GM18511 (cell line): Measurements from ENCODE around the gene FOXO3B.
"Not testable (repeated sequence)": the region's sequence is repeated elsewhere in the genome, so short reads cannot be mapped to it uniquely, and the experiment has no call there.

Experiments
- ATAC-seq: cut with Tn5 transposase; IDR thresholded peaks from one replicate; pipeline ENCODE4 v1.9.1; 2021; ENCODE audit warnings: mild to moderate bottlenecking, moderate library complexity; ENCODE audit not compliant: unreplicated experiment

Gene FOXO3B

DNA sequence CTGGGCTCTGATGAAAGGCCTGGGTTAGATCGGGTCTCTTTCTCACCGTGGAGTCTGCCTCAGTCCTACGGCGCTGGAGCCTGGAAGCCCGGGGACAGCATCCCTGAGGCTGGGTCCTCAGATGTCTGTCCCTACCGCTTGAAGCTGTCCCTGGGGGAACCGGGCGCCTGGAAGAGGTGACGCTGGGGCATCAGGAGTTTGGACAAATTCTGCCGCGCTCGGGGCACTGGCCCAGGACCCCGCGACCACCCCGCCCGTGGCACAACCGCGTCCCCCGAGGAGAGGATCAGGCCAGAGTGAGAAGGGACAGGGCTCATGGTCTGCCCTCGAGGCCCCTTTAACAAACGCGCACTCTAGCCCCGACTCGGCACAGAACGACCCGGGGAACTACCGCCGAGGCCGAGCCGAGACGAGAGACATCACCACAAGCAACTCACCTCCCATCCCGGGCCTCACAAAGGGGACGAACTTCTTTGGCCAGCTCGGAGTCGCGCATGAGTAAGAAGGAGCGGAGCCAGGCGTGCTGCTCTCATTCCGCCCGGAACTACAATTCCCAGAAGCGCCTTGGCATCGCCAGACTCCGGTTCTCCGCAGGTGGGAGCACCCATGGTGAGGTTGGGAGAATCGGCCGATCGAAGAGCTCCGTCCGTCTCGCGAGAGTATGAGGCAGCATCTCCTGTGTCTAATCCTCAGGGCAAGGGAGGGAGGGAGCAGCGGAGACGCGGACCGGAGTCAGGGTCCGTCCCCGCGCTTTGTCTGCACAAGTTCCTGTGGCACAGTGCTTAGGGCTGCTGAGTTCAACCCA, at the start of gene FOXO3B:
Gene FOXO3B, minus strand, starts transcription at position 548 of the 805 bp plus-strand sequence. CDS start 663 bp downstream, outside the sequence.
- ATAC-seq = peak; percentile 87

GRCh38 chr17:18723509-18723908, 41.4 kb upstream of the FOXO3B start:
- ATAC-seq = not testable (repeated sequence)

GRCh38 chr17:18722612-18723011, 40.5 kb upstream of the FOXO3B start:
- ATAC-seq = not testable (repeated sequence)

GRCh38 chr17:18721775-18722547, 39.8 kb upstream of the FOXO3B start:
- ATAC-seq = not testable (repeated sequence)

DNA sequence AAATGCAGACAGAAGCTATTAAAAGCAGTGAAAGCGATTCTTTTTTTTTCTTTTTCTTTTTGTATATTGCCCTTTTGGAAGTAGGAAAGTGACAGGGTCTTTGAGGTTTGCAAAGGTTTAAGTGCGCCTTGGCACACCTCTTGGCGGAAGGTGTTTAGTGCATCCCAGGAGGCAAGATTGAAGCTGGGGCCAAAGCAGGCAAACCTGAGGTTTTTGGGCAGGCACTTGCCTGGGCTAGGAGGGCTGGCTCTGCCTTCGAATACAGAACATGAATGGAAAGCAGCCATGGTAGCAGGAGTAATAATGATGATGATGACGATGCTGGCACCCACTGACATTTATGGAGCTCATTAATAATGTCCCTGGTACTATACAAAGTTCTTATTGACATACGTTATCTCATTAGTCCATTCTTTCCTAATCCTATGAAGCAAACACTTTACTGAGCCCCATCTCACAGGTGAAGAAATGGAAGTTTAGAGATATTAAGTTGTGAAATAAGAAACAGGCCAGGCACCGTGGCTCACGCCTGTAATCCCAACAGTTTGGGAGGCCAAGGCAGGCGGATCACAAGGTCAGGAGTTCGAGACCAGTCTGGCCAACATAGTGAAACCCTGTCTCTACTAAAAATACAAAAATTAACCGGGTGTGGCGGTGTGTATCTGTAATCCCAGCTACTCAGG, 37.5 kb upstream of the FOXO3B start:
- not testable (repeated sequence) for ATAC-seq

GRCh38 chr17:18718643-18719427, 36.7 kb upstream of the FOXO3B start:
- not testable (repeated sequence) for ATAC-seq

GRCh38 chr17:18712354-18712999, 30.4 kb upstream of the FOXO3B start:
- not testable (repeated sequence) for ATAC-seq

DNA sequence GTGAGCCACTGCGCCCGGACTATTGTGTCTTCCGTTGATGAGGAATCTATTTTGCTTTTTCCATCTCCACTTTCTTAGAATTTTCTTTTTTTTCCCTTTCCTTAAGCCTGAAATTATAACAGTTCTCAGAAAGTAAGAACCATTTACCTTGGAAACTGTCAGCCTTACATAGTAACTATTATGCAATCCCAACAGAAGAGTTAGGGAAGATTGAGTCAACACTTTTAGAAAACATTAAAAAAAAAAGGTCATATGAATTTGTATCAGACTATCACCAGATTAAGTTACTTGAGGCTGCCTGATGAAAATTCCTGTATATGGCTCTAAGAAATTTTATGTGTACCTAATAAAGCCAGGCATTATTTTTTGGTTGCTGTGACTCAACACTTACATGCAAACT, 26.1 kb upstream of the FOXO3B start:
- not testable (repeated sequence) for ATAC-seq

- ATAC-seq = not testable (repeated sequence)
Observed at GRCh38 chr17:18705955-18706354, 23.8 kb upstream of the FOXO3B start.

DNA sequence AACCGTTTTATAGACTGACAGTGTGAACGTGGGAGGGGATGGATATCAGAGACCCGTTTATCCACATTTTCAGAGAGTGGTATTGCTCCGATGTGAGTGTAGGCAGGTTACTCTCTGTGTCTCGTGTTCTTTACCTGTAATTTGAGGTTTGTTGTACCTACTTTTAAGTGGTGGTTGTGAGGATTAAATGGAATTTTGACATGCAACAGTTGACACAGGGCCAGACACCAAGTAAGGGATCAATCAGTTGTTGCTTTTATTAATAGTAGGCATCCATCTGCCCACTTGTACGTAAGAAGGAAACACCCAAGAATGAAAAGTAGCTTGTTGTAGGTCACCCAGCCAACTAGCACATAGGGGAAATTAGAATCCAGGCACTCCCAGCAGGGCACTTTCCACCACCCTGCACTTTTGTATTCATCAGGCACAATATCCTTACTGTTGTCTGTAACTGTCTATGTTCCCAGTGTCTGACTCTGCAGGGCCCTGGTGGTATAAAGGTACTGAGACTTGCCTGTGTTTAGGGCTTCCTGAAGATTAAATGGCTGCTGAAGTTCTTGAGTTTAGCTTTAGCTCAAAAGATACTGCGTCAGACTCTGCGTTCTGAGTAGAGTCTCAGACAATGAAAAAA, 16.5 kb upstream of the FOXO3B start:
- ATAC-seq = not testable (repeated sequence)

DNA sequence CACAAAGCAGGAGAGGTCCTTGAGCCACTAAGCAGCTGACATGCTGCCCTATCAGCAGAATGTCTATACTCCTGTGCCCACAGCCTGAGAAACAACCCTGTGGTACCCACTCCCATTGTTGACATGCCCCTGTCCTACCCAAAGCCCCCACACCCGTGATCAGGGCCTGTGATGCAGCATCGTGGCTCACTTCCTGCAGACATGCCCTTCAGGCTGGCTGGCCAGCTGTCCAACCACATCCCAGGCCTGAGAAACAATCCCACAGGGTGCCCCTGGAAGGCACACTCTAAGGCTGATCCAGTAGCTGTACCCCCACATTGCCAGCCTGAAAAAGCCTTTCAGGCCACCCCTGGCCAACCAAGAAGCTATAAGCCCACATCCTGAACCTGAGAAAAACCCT, 13.0 kb upstream of the FOXO3B start:
- not testable (repeated sequence) for ATAC-seq

- ATAC-seq = not testable (repeated sequence)
Observed at GRCh38 chr17:18682668-18683067, 554 bp upstream of the FOXO3B start.

GRCh38 chr17:18677381-18677780, 4.7 kb downstream of the FOXO3B start:
- ATAC-seq = not testable (repeated sequence)

DNA sequence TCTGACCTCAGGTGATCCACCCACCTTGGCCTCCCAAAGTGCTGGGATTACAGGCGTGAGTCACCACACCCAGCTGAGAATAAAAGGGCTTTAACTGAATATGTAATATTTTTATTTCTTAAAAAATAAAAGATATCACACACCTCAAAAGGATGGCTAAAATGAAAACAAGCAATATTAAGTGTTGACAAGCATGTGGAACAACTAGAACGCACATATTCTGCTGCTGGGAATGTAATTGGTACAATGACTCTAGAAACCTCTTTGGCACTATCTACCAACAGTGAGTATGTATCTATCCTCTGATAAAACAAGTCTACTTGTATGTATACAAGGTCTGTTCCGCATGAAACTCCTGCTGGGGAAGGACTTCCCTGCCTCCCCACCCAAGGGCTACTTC, 5.2 kb downstream of the FOXO3B start:
- ATAC-seq = not testable (repeated sequence)

DNA sequence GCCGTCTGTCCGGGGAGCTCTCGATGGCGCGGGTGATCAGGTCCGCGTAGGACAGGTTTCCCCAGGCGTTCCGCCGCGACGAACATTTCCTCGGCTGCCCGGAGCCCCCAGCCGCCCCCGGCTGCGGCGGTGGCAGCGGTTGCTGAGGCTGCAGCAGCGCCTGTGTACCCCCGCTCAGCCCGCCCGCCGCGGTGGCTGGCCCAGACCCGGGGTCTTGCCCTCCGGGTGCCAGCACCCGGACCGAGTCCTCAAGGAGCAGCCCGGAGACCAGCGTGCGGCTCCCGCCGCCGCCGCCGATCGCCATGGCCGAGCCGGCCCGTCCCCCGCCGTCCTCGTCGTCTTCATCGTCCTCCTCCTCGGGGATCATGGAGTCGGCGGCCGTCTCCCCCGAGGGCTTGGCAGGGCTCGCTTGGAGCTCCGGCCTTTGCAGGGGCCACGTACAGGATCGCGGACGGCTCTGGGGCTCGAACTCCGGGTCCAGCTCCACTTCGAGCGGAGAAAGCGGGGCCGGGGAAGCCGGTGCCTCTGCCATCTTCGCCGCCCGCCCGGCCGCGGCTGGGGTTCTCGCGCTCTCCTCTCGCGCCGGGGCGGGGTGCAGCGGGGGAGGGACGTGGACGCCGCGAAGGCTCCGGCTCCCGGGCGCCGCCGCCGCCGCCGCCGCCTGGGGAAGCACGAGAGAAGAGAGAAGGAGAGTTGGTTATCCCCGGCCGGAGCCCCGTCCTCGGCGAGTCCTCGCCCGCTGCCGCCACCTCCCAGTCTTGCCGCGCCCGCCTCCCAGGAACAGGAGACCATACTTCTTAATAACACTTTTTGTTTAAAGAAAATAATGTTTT, 9.5 kb downstream of the FOXO3B start:
- not testable (repeated sequence) for ATAC-seq

DNA sequence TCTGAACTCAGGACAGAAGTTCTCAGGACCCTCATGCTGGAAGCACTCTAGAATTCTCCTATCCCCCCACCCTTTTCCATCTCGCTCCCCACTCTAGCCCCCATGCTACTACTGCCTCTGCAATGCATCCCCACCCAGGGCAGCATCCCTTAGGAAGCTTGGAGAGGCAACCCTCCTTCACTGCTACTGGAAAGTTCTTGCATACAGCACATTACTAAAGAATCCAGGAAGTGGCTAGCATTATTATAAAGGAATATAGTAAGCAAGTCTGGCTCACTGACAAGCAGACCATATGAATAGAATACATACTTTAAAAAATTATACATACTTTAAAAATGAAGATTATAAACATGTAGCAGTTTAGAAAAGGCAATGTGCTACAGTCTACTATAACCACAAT, 13.5 kb downstream of the FOXO3B start:
- not testable (repeated sequence) for ATAC-seq

DNA sequence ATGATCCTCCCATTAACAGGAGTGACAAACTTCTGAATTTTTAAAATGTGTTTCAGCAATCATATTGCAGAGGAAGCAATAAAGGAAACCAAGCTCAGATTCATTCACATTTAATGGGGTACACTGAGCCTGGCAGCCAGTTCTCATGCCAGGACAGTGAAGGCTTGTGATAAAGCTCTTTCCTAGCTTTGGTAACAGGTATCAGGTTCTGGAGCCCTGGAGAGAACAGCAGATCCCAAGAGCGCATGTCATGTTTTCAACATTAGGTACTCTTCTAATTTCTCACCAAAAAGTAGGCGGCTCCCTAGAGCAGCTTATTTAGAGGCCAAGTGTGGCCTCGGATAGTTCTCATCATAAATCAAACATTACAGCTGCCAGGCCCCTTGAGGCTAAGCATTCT, 14.6 kb downstream of the FOXO3B start:
- ATAC-seq = not testable (repeated sequence)

DNA sequence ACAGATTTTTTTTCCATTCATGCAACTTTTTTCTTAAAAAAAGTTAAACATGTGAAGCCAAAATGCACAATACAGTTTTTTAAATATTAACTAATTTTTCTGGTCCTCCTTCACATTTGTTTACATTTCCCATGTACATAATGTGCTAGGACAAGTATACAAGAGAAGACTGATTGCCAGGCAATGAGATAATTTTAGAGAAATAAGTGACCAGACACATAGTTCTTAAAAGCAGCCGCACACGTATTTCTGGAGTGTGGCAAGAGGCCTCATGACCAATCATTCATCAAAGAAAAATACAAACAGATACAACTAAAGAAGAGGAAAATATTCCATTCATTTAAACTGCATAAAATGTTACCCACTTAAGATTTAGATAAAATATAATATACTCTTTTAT, 15.8 kb downstream of the FOXO3B start:
- ATAC-seq = not testable (repeated sequence)
